ENCODE data around the gene SLX4IP.

GRCh38 chr20:10496465-10496864 lies 61.4 kb downstream of the SLX4IP start:
- no peak for TF ChIP-seq CTCF (IDR thresholded peaks at IDR 0.05)
- TF ChIP-seq EZH2 (IDR thresholded peaks at IDR 0.05; ENCODE audit: borderline replicate concordance, insufficient read depth, low read depth, low read length, poor library complexity, severe bottlenecking): no peak

All from B cell (primary cell).